NCI-H2081 treated with DMSO at 0.1 percent for 48 hours (cell line): ENCODE results near the gene SPTB.

Experiments used
- DNase-seq: peaks from one replicate; lab custom pipeline; 2025; lab: John Stamatoyannopoulos, UW

Gene SPTB

DNA sequence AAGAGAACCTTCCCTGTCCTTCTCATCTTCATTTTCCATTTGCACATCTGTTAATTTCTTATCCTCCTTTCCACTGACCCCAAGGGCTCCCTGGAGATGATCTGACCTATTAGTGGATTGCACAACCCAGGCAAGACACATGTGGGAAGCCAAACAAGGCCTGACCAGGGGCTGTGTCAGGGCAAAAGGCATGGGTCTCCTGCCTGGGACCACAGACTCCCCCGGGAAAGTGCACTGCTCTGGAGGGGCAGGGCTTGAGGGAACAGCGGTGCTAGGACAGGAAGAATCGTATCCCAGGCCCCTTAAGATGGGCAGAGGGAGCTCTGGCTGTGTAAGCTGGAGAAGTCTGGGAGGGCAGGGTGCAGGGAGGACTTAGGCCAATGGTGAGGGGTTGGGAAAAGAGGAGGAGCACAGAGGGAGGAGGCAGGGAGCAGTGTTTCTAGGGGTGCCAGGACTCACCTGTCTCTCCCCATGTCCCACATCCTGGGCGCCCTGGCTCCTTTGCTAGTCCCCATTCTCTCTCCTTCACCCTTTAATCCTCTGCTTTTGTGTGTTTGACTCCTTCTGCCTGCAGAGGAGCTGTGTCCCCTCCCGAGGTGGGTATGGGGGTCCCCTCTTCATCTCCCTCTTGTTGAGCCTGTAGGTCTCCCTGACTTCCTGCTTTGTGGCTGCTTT, 150.2 kb downstream of the SPTB start:
- DNase-seq, result no peak

DNA sequence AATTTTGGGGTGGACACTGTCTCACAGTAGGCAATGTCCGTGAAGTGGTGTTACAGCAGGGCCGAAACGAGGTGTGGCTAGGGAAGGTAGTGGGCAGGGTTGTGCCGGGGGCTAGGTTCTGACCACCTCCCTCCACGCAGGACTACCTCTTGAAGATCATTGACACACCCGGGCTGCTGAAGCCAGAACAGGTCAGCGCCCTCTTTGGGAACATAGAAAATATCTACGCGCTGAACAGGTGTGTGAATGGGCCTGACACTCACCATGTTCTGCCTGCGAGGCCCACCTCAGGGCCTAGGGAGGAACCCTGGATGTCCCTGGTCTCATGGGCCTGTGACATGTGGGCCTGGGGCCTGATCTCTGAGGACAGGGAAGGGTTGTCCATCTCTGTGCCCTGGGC, 150.9 kb downstream of the SPTB start:
- no peak for DNase-seq

DNA sequence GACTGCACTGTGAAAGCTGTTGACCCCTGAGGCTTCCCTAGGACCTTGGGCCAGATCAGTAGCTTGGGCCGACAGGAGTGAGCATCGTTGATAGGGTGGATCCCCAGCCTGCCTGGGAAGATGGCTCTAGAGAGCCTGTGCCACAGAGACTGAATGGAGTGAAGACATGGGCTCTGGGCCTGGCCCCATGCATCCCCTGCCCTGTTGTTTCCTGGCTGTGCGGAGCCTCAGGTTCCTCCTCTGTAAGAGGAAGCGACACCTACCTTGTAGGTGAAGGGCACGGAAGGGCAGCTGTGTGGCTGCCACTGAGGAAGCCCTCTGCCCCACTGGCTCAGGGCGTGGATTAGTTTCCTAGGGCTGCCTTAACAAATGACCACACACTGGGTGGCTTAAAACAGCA, 151.6 kb downstream of the SPTB start:
- no peak for DNase-seq

DNA sequence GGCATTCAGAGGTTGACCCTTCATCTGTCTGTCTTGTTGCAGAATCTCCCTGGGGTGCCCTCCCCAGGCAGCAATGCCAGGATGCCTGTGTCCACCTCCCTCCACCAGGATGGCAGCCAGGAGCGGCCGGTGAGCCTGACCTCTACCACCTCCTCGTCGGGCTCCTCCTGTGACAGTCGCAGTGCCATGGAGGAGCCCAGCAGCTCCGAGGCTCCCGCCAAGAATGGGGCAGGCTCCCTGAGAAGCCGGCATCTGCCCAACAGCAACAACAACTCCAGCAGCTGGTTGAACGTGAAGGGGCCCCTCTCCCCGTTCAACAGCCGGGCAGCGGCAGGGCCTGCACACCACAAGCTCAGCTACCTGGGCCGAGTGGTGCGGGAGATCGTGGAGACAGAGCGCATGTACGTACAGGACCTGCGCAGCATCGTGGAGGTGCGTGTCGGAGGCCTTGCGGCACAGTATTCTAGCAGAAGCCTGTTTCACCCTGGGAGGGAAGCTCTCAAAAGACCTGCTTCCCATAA, 152.1 kb downstream of the SPTB start:
- no peak for DNase-seq

DNA sequence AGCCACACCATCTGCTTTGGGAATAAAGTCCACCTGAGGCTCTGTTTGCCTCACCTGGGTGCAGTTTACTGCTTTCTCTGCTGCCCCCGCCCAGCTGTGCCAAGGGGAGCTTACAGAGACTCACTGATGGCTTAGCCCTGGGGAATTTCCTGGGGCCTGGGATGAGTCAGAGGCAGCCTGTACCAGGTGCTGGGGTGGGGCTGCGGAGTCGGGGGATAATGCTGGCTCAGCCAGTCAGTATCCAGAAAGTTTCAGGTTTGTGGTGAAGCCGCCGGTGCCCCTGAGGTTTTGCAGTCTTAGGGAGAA, 153.2 kb downstream of the SPTB start:
- no peak for DNase-seq

DNA sequence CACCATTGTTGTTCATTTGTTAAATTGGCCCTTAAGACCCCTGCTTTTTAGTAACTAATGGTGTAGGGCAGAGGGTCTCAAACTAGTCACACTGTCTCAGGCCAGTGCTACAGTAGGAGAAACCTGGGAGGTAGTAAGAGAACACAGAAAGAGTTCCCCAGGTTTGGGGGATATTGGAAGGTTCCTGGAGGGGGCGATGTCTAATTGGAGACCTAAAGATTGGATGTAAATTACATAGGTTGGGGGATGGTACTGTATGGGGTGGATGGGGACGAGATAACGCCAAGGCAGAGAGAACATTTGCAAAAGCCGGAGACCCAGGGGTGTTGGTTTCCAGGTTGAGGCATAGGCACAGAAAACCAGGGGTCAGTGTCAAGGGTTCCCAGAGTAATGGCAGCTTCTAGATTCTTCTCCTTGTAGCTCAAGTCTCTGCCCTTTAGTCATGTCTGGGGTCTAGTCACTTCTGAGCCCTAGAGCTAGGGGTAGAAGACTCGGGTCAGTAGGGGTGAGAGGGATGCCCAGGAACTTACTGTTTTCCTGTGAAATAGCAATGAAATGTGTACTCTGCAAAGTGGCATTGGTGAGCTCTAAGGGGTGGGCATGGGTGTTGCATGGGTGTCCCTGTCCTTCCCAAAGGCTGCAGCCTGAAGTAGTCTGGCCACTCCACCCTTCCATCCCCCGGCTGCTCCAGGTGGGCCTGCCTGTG, 153.7 kb downstream of the SPTB start:
- no peak for DNase-seq

DNA sequence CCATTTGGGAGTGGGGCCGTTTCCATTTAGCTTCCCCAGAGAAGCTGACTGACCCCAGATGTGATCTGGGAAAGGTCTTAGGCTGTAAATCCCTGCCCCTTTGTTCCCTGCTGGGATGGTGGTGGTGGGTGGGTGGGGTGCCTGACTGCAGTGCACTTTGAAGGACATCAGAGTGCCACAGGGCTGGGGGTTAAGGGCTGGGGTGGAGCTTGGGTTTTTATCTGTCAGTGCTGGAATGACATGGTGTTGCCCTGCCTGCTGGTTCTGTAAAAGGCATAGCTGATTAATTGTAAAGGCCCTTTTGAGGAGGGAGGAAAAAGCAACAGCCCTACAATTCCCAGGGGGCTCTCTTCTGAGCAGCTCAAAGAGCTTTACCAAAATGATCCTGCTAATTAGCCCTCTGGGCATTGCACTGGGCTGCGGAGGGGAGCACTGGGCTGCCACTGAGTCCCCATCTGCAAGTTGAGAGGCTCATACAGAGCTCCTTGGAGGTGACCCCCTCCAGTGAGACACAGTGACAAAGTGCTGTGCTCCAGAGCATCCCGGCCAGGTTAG, 154.4 kb downstream of the SPTB start:
- no peak for DNase-seq

DNA sequence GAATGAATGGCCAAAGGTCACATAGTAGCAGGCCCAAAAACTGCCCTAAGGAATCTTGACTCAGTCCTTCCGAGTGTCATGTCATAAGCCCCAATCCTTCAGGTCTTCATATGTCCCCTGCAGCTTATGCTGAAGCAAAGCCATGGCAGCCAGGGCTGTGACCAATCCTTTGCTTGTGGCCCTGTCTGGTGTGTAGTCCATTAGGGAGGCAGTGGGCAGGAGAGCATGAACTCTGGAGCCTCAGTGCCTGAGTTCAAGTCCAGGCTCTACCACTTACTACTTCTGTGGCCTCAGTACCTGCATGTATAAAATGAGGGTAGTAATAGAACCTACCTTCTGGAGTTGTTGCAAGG, 155.2 kb downstream of the SPTB start:
- DNase-seq, result no peak

DNA sequence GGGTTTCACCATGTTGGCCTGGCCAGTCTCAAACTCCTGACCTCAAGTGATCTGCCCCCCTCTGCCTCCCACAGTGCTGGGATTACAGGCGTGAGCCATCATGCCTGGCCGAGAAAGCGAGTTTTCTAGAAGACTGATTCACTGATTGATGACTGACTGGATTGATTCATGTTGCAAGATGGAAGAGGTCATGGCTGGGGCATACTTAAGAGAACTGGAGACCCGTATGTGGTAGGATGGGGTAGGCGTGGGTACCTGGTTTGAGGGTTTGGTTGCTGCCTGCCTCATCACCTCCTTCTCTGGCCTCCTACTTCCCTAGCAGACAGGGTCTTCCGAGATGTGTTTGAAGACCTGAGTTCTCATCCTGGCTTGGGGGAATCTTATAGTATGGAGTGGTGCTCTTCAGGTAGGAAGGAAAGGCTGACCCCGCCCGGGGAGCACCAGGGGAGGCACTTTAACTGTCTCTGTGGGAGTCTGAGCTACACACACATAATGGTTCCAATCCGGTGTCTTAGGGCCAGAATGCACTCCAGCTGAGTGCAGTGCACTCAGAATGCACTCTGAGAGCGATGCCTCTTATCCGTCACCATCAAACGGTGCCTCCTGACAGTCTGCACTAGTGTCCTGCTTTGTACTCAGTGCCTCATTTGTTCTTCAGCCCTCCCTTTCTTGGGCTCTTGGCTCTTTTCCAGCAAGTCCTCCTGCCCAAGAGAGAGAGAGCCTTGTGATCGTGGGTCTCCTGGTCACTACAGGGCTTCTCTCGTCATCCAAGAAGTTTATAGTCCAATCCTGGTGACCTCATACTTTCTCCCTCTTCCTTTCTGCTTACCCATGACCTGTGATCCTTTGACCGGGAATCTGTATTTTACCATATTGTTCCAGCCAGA, 155.8 kb downstream of the SPTB start:
- no peak for DNase-seq

DNA sequence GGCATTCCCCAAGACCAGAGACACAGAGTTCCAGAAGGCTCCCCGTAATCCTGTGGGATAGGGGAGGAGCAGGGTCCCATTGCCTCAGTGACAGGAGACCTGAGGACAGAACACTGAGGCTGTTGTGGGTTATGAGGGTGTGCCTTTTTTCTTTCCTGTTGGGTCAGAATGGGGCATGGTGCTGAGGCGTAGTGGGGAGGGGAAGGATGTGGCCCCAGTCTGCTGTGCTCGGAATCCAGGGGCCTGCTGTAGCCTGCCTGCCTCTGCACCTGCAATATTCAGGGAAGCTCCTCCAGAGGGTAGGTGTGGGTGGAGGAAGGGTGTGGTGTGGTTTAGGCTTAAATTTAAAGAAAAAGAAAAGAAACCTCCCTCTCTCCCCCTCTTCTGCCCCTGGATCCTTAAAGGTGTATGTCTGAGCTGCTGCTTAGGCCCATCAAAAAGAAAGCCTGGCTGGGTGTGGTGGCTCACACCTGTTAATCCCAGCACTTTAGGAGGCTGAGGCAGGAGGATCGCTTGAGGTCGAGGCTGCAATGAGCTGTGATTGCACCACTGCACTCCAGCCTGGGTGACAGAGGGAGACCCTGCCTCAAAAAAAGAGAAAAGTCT, 156.8 kb downstream of the SPTB start:
- DNase-seq, result no peak

DNA sequence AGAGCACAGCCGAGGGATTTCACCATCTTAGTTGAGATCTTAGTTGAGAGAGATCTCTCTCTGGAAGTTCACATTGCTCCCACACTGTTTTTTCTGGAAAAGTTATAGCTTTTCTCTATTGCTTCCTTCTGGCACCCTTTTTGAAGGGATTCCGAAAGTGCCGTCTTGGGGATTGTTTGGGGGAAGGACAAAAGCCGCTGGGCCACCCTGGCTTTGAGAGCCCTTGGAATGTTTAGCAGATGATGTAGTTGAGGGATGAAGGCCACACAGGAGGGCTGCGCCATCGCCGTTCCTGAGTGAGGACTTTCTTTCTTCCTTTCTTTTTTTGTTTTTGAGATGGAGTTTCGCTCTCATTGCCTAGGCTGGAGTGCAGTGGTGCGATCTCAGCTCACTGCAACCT, 157.8 kb downstream of the SPTB start:
- DNase-seq, result no peak

DNA sequence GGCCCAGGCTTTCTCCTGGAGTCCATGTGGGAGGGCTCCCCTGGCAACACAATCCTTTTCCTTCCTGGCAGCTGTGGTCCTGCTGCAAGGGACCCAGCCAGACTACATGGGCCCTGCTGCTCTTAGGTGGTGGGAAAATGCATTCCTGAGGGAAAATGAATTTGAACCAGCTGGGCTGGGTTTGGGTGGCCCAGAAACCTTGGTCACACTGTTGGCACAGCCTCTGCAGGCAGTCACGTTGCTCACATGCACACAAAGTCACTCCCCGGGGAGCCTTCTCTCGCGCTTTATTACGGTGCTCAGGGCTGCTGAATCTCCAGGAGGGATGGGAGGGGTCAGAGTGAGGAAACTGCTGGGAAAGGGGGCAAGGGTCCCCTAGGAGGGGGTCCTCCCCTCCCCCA, 158.3 kb downstream of the SPTB start:
- no peak for DNase-seq

DNA sequence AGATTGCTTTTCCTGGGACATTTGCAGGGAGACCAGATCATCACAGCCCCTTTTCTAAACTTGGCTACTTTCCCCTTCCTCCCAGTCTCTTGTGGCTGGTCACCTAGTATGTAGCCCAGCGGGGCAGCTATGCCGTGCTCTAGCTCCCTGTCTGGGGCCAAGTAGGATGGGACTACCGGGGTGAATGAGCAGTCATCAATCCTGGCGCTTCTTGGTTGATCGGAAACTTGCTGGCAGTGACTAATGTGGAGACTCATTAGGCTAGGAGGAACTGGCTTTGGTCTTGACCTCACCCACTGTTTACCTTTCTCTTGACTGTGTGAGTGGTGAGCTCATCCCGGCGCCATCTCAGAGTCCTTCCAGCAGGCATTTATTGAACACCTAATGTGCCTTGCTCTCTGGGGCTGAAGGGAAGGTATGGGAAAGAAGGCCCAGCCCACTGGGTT, 159.6 kb downstream of the SPTB start:
- no peak for DNase-seq

DNA sequence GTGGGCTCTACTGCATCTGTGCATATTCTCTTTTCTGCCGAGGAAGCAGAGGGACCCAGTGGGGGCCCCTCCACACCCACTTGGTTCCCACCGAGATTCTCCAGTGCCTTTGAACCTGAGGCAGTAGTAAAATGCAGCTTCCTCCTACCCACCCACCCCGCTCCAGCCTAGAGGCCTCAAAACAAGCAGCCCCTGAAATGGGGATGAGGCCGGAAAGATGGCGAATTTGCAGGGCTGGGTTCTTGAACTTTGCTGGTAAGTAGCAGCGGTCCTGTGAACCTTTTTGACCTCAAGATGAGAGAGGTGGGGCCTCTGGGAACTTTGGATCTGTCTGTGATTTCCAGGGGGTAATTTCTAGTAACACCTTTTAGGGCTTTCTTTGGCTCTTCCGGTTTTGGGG, 160.1 kb downstream of the SPTB start:
- no peak for DNase-seq

DNA sequence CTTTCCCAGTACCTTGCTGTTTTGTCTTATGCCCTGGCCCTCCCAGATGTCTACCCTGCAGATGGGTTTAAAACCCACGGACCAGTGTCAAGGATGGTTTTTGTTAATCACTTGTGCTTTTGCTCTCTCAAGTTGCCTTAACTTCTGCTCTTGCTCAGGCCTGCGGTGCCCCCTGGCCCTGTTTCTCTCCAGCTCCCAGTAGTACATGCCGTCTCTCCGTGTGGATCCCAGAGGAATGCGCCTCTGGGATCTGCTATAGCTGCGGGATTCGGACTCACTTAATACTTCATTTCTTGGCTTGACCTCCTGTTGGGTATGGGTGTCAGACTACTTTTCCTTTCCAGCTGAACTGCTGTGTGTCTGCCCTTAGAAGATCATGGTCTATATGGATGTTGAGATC, 160.9 kb downstream of the SPTB start:
- no peak for DNase-seq

DNA sequence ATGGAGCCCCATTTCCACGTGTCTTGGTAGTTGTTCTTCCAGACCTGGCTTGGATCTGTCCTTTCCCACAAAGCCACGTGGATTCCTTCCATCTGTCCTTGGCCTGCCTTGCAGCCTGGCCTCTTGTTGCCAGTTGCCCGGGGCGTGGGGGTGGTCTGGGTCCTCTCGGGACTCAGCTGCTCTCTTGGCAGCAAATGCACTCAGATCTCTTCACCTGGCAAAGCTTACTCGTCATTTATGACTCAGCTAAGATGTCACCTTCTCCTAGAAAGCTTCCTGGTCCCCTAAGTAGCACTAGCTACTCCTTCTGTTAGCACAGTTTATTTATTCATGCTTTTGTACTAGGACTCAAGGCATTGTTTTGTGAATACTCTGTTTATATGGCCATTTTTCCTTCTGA, 161.8 kb downstream of the SPTB start:
- no peak for DNase-seq

DNA sequence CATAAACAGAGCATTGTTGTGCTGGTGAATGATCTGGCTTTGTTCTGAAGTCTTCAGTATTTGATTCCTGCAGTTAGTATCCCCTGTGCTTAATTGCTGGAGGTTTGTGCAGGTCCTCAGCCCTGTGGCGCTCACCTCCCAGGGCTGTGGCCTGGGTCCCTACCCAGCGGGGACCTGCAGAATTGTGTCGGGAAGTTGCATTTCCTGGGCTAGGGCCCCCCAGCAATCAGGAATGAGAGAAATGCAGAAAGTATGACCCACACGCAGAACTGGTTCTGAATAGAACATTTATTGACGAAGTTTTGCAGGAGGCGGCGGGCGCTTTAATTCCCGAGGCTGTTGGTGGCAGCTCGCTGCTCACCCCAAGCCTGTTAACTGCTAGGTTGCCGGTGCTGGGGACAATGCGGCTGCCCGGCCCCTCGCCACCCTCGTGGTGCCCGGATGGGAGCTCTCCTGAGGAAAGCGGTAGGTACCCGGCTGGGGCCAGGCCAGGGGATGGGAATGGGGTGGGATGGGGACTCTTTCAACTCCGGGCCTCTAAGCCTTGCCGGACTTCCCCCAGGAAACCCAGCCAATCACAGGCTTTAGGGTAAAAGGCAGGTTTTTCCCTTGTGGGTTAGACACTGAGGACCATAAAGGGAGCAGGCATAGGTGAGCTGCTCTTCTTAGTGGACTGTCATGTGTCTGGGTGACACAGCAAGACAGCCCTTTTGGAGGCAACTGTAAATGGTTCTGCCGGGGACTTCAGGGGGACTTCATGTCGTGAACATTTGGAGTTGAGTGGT, 163.9 kb downstream of the SPTB start:
- DNase-seq, result no peak

DNA sequence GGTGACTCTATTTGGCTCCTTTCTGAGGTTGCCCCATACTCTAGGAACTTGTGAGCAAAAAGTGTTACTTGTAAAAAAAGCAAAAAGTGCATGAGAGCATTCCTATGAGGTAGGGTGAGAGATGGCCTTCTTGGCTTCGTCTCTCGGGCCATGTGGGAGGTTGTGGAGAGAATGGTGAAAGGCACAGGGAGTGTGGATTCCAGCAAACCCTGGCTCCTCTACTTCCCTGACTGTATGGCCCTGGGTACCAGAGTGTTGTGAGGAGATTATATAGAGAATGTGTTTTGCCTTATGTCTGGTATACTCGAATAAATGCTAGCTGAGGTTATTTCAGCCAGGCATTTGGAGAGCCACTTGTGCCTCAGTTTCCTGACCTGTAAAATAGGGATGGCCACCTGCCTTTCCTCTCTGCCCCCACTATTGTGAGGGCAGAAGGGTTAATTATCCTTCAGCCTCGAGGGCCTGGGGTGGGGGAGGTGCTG, 164.5 kb downstream of the SPTB start:
- no peak for DNase-seq

DNA sequence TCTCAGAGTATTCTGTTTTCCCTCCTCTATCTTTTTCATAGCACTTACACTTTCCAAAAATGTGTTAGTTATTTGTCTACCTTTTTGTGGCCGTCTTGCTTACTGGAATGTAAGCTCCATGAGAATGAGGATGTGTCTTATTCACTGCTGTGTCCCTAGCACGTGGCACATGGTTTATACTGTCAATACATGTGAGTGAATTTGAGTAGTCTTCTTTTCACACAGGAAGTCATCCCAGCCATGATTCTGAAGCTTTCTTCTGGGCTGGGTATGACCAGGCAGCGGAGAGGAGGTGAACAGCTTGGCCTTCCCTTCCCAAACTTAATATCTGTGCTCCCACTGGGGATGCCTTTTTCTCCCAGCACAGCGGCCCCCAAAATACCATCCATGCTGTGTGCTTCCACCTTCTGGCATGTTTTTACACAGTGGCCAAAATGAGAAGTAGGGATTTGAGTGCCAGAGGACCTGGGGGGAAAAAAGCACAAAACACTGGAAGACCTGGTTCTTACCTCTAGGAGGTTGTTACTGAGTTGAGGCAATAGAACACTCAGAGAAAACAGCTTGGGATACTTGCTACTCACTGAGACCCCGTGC, 165.2 kb downstream of the SPTB start:
- no peak for DNase-seq

DNA sequence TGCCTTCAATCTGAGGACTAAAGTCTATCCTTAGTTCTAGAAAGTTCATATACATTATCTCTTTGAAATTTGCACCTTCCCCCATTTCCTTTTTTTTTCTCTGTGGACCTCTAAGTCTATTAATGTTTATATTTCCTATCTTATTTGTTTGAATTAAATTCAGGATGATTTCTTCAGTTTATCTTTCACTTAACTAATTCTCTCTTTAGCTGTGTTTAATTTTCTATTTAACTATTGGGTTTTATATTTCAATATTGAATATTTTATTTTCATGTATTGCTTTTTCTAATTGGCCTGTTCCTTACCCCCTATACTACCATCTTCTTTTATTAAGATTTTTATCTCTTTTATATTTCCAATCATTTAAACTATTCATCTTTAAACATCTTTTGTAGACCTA, 166.0 kb downstream of the SPTB start:
- no peak for DNase-seq

DNA sequence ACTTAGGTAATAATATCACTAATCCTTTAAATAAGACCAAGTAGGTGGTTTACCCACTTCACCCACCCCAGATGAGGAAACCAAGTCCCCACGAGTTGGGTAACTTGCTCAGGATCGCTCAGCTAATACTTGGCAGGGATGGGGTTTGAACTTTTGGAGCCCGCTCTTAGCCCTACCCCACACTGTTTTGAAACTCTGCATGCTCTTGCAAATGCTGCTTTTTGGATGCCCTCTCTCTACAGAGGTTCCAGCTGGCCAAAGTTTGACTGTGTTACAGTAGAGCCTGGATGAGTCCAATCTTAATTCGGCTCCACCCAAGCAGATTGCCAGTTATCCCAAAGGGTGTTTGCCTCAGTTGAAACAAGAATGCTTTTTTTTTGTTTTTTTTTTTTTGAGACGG, 168.7 kb downstream of the SPTB start:
- DNase-seq, result no peak
